Upper lobe of left lung (tissue), 4 donors: Measurements from ENCODE around the gene BPTF.

ENCODE experiments used
- EP300 ChIP-seq, 4 donors: sonication (generic); formaldehyde crosslinking; IDR thresholded peaks; one replicate each; pipeline ENCODE4 v1.5.1; 2017; ENCODE audit warnings: antibody characterized with exemption in 4 of 4, control low read depth in 2 of 4
- POLR2A ChIP-seq, 4 donors: fragments of 450-650 bp; IDR thresholded peaks; one replicate each; pipeline ENCODE4 v1.5.1; 2016 to 2017; ENCODE audit warnings: antibody characterized with exemption in 4 of 4, mild to moderate bottlenecking in 2 of 4
- POLR2AphosphoS5 ChIP-seq, 2 donors: sonication (generic); formaldehyde crosslinking; IDR thresholded peaks; one replicate each; pipeline ENCODE4 v1.5.1; 2017; ENCODE audit warnings: antibody characterized with exemption in 2 of 2
- TF ChIP-seq, protein P1 (sequence below), 6 experiments: fragments of 450-650 bp in 4 of 6; fragments of 200-600 bp in 2 of 6; sonication (generic) in 2 of 6; IDR thresholded peaks; one replicate each; pipeline ENCODE4 v1.5.1; 2016 to 2019; ENCODE audit warnings: antibody characterized with exemption in 6 of 6

GRCh38 chr17:67980456-67980855 lies 155.2 kb downstream of the BPTF start:
- TF ChIP-seq, protein P1, sequence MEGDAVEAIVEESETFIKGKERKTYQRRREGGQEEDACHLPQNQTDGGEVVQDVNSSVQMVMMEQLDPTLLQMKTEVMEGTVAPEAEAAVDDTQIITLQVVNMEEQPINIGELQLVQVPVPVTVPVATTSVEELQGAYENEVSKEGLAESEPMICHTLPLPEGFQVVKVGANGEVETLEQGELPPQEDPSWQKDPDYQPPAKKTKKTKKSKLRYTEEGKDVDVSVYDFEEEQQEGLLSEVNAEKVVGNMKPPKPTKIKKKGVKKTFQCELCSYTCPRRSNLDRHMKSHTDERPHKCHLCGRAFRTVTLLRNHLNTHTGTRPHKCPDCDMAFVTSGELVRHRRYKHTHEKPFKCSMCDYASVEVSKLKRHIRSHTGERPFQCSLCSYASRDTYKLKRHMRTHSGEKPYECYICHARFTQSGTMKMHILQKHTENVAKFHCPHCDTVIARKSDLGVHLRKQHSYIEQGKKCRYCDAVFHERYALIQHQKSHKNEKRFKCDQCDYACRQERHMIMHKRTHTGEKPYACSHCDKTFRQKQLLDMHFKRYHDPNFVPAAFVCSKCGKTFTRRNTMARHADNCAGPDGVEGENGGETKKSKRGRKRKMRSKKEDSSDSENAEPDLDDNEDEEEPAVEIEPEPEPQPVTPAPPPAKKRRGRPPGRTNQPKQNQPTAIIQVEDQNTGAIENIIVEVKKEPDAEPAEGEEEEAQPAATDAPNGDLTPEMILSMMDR (IDR thresholded peaks at IDR 0.05), result no peak
- TF ChIP-seq EP300 (IDR thresholded peaks at IDR 0.05), result no peak
- no peak for TF ChIP-seq POLR2A (IDR thresholded peaks at IDR 0.05)
- TF ChIP-seq POLR2AphosphoS5 (IDR thresholded peaks at IDR 0.05), result no peak
